ENCODE measurements around the gene FEZF1.
"Not testable (repeated sequence)": the region's sequence is repeated elsewhere in the genome, so short reads cannot be mapped to it uniquely, and the experiment has no call there.

The FEZF1 gene

DNA sequence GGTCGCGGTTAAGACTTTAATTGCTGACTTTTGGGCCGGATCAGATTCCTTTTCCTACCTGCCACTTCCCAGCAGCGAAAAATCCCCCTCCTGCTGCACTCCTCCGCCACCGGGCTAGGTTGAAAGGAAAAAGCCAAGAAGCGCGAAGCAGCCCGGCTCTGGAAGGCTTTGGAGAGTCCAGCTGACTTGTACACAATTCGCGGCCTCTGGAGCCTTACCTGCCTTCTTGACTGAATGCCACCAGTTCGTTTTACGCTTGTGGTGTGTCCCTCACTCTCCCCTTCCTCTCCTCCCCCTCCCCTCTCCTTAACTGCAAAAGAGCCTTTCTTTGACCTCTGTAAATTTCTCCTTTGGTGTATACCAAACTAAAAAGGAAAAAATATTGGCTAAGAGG lies 2.7 kb upstream of the FEZF1 start:
- DNase-seq (ENCODE audit: low read depth), result no peak

DNA sequence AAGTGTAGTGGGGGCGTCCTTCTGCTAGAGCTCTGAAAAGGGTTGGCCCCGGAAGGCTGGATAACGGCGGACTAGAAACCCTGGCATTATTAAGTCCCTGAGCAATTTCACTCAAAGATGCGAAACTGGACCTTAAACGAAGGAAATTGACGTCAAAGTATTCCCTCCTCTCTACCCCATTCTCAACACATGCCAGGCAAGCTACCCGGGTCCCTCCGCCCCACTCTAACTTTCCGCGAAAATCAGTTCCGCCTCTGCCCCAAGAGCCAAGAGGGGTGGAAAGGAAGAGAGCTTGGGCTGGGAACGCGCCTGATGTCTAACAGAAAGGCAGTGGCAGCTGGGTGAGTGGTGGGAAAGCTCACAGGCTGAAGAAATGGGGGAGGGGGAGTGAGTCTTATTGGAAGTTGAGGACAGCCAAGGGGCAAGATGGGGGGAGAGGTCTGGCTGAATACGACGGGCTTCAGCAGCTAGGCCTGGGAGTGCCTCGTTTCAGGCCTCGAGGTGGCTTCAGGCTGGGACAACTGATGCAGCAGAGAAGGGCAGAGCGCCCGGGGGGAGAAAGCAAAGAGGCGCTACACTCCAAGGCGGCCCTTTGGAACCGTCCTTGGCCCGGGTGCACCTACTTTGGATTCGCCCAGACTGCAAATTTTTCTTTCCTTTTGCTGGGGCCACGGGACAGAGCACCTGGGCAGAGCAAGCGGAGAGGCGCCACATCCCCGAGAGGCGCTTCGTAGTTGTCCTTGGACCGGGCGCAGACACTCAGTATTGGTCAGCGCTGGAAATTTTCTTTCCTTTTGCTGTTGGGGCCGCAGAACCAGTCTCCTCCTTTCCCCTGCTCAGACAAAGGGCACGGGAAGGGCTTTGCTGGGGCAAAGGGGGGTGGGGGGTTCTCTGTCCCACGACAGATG lies 2.0 kb upstream of the FEZF1 start:
- DNase-seq (ENCODE audit: low read depth), result no peak

DNA sequence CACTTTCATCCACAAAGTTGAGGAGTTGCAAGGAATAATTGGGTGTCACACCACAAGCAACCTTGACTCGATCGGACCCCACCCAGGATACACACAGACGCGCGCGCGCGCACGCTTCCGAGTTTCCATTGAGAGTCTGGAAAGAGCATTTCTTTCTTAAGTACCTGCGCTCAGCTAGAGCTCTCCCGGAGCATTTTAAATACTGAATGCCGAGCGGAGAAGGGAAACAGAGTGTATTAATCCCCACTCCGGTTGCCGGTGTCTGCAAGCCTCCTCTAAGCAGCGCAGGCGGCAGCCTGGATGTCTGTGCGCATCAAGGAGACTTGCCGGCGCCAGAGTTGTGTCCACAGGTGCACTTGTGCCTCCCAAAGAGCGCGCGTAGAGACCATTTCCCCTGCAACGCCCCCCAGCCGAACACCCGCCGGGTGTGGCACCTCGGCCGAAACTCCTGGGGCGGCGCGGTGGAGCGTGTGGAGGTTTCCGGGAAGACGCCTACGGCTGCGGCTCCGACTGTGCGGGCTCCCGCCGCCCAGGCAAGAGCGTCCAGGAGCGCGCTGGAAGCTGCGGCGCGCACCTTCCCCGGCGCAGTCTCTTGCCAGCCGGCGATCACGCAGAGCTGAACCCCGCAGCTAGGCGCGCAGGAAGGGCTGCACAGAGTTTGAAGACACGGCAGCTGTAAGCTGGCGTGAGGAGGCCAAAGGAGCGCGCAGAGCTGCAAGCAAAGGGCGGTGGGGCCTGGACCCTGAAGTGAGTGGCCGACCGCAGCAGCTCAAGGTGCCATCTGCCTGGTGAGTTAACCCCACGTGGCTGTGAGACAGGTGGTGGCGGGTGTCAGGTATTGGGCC lies 1.1 kb upstream of the FEZF1 start:
- DNase-seq (ENCODE audit: low read depth), result no peak

DNA sequence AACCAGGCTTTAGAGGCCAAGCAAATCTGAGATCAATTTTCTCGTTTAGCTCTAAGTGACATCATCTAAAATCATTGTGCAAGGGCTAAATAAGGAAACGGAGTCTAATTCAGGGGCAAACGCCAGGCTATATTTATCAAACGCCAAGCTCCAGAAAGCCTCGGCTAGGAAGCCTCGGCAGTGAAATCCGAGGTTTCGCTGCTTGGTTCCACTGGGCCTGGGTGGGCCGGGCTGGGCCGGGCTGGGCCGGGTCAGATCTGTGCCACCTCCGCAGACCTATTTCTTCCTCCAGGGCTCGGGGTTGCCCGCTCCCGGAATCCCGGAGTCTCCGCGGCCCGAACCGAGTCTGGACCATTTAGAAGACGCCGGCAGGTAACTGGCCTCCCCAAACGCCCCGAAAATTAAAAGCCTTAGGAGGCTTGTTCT lies 459 bp upstream of the FEZF1 start:
- DNase-seq (ENCODE audit: low read depth), result no peak

DNA sequence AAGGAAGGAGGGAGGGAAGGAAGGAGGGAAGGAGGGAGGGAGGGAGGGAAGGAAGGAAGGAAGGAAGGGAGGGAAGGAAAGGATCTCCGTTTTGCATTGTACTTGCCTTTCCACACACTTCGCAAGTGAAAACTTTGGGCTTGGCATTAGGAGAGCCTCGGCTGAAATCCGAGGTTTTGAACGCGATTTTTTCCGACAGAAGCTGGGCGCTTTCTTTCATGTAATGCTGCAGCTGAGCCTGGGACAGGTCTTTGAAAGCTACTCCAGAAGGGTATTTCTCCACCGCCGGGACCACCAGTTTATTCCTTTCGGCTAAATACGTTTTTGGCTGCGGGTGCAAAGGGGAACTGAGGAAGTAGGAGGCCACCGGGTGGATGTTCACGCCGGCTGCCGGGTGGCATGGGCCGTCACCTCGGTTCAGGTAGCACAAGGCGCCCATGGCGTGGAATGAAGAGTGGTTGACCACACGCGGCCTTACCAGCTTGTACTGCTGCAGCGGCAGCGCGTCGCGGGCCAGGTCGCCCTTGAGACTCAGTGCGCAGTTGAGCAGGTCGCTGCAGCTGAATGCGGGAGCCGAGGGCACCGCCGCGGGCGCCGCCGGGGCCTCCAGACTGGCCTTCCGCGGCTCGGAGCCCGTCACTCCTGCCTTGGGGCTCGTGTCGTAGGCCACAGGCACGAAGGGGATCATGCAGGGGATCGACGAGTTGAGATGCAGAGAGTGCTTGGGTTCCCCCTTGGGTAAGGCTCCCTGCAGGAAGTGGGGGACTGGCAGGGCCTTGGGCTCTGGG lies 825 bp downstream of the FEZF1 start:
- no peak for DNase-seq (ENCODE audit: low read depth)

DNA sequence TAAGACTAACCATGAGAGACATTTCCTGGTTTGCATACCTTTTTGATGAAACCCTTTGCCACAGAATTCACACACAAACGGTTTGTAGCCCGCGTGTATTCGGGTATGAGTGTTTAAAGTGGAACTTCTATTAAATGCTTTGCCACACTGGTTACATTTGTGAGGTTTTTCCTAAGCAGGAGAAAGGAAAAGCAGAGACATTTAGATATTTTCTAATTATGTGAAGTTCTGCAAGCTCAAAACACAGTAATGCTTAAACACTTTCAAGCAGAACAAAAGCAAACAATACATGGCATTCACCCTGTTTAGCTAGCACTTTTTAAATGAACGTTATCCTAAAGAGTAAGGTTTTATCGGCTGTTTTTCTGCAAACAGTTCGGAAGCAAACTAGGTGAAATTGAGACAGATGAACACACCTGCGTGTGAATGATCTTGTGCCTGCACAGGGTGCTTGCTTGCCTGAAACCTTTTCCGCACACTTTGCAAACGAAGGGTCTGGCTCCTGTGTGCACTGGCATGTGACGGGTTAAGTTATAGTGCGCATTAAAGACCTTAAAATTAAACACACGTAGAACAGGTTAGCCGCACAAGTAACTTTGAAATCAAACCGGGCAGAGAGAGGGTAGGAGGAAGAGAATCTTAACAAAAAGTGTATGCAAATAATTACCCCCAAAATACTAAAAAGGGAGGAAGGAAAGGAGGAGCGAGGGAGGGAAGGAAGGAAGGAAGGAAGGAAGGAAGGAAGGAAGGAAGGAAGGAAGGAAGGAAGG lies 1.6 kb downstream of the FEZF1 start:
- no peak for DNase-seq (ENCODE audit: low read depth)

DNA sequence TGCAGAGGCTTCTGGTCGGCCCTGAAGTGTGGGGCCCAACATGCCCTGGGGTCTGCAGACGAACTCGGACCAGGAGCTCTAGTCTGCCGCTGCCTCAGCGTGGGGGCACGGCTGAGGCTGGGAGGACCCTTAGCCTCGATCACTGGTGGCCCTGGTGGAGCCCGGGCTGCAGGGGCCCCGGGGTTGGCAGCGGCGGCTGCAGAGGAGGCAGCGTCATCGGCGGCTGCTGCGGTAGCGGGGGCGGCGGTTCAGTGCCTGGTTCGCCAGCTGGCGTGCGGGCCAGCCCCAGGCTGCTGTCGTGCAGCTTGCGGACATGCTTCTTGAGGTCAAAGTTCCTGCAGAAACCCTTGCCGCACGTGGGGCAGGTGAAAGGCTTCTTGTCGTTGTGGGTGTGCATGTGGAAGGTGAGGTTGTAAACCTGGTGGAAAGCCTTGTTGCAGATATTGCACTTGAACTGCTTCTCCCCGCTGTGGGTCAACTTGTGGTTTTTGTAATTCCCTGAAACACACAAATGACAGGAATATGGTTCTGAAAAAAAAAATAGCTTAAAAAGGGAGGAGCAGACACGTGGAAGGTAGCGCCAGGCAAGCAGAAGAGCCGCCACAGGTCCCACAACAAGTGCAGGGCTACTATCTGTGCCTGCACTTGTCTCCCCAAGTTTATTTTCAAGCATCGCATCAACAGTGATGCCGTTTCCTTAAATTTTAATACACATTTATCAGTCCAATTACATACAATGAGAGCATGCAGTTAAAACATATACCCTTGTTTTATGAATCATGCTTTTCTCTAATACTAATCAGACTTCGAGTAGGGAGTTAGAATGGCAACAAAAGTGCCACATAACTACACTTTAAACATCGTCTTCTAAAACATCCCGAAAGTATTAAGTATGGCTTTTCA lies 2.4 kb downstream of the FEZF1 start:
- DNase-seq (ENCODE audit: low read depth), result no peak

DNA sequence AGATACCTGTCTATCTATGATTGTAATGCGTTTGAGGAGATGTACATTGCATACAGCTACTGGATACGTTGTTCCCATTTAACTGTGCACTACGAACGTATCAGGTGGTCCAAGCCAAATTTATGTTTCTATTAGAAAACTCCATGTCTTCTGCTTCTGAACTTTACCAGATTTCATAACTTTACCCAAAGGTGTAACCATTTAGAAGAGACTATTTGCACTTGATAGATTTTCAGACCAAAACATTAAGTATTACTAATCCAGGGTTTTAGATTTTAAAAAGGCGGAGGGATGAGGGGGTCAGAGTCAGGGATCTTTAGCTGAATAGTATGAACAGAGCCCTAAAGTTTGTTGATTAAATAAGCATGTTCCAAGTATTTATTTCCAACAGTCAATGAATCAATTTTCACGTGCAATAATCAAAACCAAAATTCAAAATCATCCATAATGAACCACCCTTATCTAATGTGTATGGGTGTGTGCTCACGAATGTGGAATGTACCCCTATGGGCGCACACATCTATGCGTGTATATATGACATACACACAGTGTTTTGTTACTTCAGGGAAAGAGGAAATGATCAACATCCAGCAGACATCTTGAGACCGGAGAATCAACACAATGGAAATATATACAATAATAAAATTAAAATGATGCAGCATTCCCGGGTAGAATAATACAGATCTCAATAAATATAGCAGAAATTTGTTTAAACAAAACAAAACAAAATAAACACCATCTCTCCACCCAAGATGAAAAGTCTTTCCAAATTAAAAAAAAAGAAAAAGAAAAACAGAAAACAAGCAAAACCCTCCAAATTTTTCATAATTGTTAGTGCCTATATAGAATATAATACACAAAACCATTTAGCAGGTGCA lies 3.4 kb downstream of the FEZF1 start:
- DNase-seq (ENCODE audit: low read depth), result no peak

DNA sequence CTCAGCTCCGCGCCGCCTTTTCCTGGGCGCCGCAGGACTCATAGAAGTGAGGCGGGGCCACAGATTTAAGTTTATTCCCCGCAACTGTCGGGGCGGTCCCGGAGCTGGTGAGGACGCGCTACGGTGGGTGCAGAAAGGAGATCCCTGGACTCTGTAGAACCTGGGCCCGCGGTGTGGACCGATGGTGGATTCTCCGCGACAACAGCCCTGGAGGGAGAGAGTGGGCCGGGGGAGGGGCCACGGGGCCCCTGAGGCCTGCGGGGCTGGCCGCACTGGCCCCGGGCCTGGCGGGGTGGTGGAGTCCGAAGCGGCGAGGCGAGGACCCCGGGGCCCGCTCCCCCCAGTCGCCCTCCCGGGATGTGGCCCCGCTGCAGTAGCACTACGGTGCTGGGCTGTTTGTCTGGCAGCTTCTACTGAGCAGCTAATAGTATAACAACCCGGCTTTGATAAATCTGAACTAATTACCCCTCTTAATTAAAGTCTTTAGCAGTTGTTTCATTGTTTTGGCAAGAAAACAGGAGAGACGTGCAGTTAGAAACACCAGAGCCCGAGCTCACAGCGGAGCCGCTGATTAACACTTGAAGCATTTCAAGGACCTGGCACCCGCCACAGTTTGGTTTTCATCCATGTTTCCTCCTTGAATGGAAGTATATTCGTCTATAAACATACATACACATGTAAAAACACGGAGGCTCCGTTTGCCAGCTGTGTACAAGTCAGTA lies 4.2 kb downstream of the FEZF1 start:
- DNase-seq (ENCODE audit: low read depth), result no peak

DNA sequence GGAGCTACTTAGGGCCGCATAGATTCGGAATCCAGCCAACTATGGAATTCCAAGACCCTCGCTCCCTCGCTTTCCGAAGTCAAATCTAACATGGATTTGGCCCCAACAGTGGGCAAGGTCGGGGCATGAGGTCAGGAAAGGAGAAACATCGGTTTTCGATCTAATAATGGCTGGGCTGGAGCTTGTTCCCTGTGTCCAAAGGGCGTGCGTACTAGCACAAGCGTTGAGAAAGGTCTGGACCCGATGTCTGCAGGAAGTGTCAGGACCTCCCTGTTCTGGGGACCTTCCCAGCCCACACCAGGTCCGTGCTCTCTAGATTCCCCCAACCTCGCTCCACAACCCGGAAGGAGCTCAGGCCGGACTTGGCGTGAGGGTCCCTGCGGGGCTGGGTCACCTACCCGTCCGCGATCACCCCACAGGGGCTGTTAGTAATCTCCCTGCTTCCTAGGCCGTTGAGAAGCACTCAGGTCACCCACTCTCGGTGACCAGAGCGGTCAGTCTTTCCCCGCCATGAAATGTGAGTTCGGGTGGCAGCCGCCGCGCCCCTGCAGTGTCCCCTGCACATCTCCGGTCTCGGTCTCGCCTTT lies 4.8 kb downstream of the FEZF1 start:
- no peak for DNase-seq (ENCODE audit: low read depth)

DNA sequence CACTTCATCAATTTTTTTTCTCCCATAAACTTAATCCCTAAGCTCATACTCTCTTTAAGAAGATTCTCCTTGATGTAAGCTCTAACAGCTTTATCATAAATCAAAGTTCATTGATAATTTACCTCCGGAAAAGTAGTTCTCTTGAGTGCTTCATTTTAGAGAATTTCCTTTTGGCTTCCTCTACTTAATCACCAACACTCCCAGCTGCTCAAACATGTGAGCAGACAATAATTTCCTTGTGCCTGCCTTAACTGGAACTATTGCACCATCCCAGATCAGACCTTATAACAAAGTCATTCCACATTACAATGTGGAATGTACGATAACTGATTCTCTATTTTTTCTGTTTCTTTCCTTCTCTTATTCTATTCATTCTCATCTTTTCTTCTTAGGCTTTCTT lies 5.9 kb downstream of the FEZF1 start:
- DNase-seq (ENCODE audit: low read depth), result no peak

DNA sequence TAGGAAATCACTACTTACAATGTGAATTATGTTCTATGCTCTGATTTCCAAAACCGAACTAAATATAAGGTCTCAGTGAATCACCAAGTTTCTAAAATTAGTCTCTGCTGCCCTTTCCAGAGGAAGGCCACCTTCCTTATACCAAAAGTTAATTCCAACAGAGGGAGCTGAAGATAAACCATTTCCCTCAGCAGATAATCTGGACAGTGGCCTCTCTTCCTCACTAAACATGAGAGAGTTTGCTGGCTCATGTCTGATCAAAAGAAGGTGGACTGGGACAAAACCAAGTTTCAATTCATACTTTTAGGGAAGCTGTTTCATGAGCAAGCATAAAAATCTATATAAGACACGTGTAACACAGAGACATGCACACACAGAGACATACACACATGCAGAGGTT lies 6.4 kb downstream of the FEZF1 start:
- no peak for DNase-seq (ENCODE audit: low read depth)

DNA sequence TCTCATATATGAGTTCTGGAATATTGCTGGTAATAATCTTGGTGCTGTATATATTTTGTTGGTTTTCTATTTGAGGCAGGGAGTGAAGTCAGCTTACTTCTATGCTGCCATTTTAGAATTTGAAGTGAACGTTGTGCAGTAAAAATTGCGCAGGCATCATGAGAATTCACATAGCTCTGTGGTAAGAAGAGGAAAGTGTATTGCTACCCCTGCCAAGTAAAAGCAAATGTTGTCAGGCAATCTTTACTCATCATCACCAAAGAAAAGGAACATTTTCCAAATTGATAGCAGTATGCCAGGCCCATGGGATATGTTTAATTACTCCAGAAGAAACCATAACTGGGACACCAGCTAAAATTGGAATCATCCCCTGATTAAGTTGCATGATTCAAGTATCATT lies 13.4 kb downstream of the FEZF1 start:
- no peak for DNase-seq (ENCODE audit: low read depth)

DNA sequence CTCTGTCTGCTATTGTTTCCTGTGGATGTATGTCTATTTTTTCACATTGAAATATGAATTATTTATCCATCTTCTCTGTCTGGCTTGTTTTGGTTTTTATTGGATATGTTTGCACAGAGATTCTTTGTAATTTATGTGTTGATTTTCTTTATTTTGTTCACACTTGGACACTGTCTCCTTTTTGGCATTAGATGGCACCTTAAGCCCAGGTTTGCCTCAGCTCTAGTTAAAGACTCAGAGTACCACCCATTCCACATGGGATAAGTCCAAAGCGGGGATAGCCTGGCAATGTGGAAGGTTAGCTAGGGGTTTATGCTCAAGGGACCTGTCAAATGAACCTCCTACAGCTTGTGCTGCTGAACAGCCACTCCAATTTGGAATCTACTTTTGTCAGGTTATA lies 14.1 kb downstream of the FEZF1 start:
- no peak for DNase-seq (ENCODE audit: low read depth)

DNA sequence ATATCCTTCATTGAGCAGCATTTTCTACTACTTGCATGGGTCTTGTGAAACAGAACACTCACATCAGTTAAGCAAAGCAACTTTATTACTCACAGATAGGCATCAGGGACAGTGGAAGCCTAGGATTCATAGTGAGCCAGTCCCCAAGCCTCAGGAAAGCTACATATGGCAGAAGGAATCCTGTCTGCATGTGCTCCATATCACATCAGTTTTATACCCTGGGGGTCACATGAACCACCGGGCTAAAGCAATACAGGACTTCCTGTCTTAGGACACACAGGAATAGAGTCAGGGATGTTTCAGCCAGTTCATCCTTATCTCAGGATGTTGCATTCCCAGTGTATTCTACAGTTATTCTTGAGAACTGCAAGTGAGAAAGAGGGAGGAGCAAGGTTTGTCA lies 15.1 kb downstream of the FEZF1 start:
- no peak for DNase-seq (ENCODE audit: low read depth)

DNA sequence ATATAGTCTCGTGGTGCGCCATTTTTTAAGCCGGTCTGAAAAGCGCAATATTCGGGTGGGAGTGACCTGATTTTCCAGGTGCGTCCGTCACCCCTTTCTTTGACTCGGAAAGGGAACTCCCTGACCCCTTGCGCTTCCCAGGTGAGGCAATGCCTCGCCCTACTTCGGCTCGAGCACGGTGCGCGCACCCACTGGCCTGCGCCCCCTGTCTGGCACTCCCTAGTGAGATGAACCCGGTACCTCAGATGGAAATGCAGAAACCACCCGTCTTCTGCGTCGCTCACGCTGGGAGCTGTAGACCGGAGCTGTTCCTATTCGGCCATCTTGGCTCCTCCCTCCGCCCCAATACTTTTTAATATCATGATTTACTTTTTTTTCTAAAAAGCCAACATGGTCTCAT lies 19.9 kb downstream of the FEZF1 start:
- not testable (repeated sequence) for DNase-seq (ENCODE audit: low read depth)

DNA sequence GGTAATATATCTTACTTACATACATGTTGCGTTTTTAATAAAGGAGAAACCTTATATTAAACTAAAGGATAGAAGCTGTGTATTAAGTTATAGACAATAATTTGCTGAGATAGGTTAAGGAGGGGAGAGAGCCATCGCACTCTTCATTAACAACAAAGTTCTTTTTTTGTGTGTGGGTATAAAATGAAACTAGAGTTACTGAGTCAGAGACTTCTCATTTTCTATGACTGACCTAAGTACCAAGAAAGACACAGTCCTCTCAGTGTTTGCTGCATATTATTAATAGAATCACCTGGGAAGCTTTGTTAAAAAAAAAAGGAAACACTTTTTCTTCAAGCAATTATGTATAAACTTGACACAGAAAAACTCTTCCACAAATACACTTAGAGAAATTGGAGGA lies 31.4 kb downstream of the FEZF1 start:
- no peak for DNase-seq (ENCODE audit: low read depth)

DNA sequence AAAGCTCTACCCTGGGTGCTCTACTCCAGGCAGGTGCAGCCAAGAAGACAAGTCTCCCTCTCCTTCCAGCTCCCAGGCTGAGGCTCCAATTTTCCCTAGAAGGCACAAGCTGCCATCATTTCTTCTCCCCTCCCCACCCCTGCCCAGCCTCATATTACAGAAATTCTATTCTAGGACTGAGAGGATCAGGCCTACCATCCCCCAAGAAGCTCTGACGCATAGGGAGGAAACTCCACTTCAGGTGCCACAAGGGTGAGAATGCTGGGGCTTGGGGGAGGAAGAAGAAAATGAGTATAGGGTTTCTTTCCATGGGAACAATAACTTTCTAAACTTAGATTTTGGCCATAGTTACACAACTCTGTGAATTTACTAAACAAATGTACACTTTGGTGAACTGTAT lies 35.3 kb downstream of the FEZF1 start:
- no peak for DNase-seq (ENCODE audit: low read depth)

DNA sequence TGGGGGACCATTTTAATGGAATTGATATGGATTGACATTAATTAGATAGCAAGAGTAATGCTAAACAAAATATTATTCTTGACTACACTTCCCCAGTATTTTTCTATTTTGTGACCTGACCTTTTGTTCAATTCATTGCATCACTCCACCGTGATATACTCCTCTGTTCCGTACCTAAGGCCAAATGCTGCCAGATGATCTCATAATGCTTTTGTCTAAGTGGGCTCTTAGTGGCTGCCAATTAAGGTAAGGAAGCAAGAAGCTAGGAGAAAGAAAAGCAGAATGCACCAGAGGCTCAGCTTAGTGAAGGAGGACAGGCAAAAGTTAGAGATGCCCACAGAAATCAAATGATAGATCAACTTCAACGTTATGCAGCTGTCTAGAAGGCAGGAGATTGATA lies 36.4 kb downstream of the FEZF1 start:
- no peak for DNase-seq (ENCODE audit: low read depth)
